GM19099 (cell line): Measurements from ENCODE around the gene RAB3C.

ENCODE experiments used
- POLR2A ChIP-seq: IDR thresholded peaks from 3 replicates; pipeline ENCODE4 v1.6.1; 2011; ENCODE audit warnings: low read depth; ENCODE audit not compliant: insufficient read length; ENCODE audit errors: extremely low read depth

RAB3C gene

DNA sequence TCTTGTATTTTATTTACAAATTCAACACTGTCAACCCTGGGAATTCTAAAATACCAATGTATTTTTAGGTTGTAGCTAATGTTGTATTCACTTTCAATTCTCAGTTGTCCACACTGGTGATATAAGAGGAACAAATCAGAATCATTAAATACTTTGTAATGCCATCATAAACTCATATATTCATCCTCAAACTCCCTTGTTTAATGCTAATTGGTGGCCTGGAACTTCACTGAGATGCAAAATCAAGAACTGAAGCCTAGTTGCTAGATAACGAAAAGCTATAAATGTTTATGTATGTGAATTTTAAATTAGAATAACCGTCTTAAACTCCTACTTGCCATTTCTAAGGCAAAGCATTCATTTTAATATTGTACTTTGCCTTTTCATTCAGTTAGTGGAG is 274.7 kb downstream of the RAB3C start:
- no peak for TF ChIP-seq POLR2A

DNA sequence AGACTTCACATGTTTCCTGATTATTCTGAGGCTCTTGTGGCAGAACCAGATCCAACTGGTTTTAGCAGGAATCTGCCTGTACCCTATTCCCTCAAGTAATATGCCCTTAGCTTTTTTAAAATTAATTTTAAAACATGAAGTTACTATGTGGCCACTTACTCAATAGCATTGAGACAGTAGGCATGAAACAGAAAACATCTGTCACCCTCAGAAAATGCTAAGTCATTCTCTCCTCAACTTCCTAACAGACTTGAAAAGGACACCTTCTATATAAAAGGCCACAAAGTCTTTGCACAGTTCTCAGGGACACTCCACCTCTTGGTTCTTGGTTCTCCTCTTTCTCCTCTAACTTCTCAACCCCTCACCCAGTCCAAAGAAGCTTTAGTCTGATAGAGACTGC is 277.8 kb downstream of the RAB3C start:
- TF ChIP-seq POLR2A, result no peak

DNA sequence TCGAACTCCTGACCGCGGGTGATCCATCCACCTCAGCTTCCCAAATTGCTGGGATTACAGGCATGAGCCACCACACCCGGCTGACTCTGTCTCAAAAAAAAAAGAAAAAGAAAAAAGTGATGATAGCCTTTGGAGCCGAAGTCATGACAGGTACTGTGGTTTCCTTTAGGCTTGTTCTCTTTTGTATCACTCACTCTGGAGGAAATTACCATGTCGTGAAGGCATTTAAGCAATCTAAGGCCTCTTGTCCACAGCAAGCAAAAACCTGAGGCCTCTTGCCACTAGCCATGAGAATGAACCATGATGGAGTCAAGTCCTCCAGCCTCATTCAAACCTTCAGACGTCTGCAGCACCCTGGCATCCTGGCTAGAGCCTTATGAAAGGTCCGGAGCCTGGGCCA is 286.1 kb downstream of the RAB3C start:
- no peak for TF ChIP-seq POLR2A

DNA sequence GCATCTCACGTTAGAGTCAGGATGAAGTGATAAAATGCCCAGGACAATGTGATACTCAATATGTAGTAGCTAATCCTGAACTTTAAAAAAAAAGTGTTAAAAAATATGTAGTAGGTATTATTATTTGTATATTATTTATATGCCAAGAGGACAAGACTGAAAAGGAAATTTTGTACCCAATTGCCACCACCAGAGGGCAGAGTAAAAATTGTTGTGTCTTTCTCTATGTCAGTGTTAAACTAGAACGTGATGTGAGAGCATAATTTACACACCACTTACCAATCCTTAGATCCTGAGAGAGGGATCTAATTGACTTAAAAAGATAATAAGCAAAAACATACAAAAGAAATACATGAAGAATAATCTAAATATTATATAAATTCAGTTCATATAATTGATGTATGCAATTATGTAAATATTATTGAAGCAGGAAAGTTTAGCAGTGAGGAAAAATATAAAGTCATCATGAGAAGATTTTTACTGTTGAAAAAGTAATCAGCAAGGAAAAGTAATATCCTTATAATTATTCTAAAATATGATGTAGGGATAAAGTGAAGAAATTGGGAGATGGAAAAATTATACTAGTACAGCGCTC is 288.9 kb downstream of the RAB3C start:
- no peak for TF ChIP-seq POLR2A

DNA sequence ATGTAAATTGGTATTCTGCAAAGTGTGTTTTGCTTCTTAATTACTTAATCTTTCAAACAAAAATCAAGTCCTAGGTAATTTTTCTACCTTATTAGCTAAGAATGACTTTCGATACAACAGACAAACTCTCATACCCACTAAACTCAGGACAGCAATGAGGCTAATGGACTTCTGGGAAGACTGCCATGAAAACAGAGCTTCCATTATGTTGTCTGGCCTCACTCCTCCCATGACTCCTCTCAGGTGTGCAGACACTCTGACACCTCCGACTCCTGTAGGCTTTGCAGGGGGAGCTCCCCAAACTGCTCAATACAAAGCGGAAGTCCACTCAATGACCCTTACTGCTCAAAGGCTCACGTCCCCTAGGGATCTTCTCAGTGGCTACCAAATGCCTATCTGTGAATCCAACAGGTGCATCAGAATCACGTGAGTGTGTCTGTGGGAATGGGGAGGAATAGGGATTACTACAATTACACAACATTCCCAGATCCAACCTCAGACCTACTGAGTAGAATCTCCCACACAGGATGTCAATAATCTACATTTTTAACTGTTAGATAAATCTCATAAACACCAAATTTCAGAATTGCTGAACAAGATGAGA is 289.9 kb downstream of the RAB3C start:
- no peak for TF ChIP-seq POLR2A

DNA sequence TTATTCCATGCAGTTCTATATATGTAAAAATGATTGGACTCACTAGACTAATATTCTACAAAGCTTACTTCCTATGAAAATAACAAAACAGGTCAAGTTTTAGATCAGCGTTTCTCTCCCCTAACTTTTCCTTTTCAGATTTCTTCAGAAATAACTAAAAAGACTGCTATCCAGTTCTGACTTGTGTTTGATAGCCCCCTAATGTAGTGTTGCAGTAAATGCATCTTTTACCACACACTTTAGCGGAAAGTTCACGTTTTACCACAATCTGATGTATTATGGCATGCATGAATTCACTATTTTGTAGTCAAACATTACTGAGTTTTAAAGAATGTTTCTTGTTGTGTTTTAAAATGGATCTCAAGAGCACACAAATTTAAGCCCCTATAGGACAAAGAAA is 292.7 kb downstream of the RAB3C start:
- TF ChIP-seq POLR2A, result no peak

DNA sequence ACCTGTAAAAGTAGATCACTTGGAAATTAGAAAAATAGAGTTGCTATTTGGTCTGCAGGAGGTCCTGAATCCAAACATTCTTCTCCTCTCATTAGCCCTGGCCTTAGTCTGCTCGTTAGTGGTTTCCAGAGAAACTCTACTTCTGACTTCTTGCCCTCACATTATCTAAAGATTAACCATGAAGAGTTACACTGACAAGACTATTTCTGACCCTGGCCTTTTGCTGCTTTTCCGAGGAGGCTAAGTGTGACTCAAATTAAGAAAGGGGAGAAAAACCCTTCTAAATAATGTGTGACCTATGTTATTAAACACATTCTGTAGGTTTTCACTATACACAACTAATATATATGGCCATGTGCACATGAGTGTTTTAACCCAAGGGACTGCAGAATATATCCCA is 302.4 kb downstream of the RAB3C start:
- no peak for TF ChIP-seq POLR2A

DNA sequence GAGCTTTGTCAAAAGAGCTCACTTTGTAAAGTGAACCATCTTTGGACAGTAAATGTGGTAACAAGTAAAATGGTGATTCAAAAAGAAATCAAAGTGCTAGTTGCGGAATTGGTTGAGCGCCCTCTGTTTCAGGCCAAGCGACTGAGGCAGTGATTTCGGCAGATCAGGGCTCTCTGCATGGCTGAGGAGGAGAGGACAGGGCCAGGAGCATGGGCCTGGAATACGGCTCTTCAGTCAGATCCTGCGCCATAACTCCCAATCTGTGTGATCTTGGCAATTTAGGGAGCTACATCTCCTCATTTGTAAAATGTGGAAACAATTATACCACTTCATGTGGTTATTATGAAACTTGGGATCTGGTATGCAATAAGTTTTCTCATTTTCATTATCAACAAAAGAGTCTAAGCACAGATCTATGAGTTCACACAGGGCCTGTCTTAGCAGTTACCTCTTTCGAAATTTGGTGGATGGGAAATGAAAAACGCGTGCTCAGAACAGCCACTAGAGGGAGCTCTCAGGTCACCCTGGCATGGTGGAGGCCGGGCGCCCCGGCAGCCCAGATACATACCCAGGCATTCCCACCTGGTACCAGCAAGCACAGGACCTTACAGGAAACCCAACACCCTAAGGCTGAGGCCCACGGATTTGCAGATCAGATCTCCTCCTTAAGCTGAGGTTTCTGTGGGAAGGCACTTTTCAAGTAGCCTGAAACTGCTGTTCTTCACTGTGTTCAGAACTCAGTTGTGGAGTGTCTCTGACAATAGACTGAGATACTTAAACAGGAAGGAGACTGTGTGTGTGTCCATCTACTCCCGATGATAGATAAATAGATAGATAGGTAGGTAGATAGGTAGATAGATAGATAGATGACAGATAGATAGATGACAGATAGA is 303.7 kb downstream of the RAB3C start:
- no peak for TF ChIP-seq POLR2A

DNA sequence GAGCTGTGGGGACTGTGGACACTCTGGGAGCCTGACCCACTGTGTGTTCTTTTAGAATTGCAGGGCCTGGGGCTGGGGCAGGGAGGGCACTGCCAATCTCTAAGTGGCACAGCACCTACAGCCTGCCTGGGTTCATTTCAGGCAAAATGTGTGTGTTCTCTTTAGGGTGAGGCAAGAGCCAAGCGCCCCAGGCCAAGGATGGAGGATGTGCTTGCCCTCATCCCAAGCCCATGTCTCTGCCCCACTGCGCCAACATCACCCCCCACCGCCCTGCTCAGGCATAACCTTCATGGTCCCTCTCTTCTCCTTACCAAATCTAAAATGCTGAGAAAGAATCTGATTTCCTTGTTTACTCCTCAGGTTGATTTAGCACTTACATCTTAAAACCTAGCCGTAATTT is 304.4 kb downstream of the RAB3C start:
- no peak for TF ChIP-seq POLR2A

DNA sequence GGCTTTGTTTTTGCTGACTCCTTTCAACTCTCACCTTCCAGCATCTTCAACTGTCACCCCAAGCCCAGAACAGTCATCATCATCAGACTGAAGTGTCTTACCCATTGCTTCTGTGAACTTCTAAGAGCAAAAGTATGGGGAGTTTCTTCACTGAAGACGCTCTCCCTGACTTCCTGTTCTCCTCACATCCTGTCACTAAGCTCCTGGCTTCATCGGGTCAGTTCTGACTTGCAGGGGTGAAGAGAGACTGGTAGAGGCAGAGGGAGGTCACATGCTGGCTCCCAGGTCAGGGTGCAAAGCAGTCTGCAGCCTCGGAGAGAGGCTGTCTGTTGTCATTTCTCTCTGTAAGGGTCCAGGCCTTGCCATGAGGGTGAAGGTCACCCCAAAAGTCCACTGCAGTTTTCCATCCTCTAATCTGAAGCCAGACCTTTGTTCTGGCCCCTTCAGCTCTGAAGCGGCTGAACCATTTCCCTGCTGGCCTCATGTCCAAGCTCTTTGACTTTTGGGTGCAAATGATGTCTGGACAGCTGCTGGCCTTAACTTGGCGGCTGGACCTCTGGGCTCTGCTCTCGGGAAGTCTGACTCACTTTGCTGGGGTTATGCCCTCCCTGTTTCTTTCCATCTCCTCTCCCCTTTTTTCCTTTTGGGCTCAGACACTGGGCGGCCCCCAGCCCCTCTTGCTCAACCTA is 305.0 kb downstream of the RAB3C start:
- TF ChIP-seq POLR2A, result no peak

DNA sequence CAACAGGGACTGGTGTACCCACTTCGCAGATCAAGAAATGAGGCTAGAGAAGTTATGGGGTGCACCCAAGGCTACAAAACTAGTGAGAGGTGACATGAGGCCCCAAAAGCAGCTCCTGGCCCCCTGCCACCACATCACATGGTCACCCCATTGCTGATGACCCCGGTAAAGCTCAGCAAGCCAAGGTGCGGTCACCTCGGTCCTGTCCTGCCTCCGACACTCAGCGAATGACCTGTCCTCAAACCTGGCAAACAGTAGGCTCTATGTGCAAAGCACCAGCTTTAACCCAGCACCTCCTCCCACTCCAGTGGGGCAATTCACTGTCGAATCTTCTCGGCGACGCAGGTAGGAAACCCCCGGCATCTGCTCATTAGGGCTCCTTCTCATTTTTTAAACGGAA is 307.4 kb downstream of the RAB3C start:
- no peak for TF ChIP-seq POLR2A

DNA sequence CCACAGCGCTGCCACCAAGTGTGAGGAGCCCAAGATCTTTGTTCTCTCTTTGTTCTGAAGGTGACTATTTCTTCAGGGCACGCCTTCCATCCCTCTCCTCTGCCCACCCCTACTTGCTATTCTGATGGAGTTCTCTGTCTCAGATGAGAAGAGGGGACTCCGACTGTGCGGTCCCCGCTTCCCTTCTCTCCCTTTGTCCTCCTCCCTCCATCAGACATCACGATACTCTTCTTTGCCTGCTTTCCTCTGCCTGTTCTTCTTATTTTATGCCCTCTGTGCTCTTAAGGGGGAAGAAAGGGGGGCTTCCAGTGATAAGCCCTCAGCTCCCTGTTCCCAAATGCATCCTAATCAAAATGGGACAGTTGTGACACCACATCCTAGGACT is 307.8 kb downstream of the RAB3C start:
- no peak for TF ChIP-seq POLR2A

DNA sequence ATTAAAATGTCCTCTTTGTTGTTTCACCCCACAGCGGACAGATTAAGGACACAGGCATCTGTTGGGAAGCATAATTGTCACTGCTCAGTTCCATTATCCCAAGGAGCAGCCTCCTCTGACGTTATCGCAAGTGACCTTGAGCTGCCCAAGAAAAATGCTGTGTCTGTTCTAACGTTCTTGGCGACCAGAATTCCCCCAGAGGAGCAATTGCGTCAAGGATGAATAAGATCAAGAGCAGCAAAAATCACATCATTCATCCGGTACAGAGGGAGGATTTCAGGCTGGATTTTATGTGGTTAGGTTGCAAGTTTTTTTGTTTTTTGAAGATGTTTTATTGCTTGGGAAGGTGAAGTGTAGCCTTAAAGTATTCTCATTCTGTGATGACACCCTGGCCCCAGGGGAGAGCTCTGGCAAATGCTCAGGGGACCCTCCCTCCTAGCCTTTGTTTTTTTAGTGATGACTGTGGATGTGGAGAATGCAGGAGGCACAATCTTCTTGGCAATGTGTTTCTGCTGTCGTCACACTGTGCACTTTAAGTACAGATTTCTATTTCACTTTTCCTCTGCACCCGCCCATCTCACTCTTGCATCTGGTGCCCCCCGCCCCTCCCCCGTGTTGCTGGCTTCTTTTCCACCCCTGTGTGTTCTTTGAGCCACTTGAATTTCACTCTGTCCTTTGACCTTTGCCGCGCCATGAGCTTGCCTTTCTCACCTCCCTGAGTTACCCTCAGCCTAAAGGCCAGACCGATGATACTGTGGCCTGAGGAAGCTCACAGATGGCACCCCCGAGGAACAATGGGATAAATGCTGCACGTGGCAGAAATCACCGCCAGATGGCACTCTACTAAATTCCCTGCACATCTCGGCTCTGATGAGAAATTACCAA is 308.5 kb downstream of the RAB3C start:
- no peak for TF ChIP-seq POLR2A

DNA sequence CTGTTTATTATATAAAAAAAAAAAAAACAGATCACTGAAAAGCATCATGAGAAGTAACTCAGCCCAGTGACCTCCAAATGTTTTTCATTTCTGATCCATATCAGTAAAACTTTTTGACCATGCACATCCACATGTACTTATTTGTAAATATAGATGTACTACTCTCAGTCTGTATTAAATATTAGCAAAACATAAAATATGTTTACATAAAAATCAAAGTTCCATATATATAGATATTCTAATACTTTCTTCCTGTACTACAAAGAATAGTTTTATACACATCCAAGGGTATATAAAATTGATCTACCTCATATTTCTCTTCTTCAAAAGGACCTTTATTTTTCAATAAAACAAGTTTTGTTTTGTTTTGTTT is 309.1 kb downstream of the RAB3C start:
- TF ChIP-seq POLR2A, result no peak

DNA sequence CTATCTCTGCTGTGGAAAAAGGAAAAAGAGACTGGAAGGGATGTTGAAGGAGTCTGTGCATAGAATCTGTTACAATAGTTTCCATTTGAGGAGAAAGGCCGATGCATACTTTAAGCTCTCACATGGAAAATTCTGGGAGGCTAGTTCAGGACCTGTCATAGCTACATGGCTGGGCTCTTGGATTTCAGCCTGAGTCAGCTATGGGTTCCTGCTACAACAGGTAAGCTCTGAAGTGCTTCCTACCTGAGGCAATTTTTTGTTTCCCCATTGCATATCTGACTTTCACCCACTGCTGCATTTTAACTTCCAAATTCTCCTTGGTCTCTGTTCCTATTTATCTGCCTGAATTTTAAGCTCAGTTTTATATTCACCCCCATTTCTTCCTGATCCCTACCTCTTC is 310.7 kb downstream of the RAB3C start:
- TF ChIP-seq POLR2A, result no peak
